ENCODE results near the gene LARP4.

Gene LARP4

GRCh38 chr12:50523772-50524171 is 123.1 kb downstream of the LARP4 start:
- H2AFZ ChIP-seq (ENCODE audit: low read depth, low read length), result no peak overlapping the region
- no peak overlapping the region for H3K27ac ChIP-seq (ENCODE audit: low read length)
- no peaks in the 10 kb centered on the region for H3K27me3 ChIP-seq (ENCODE audit: low read depth, low read length)
- TF ChIP-seq EZH2phosphoT487 (IDR thresholded peaks at IDR 0.05; ENCODE audit: low read depth), result no peak
- TF ChIP-seq CTCF (IDR thresholded peaks at IDR 0.05; ENCODE audit: low read depth, low read length), result no peak
- H3K9ac ChIP-seq (ENCODE audit: low read length), result no peak overlapping the region
- no peak overlapping the region for H3K4me2 ChIP-seq (ENCODE audit: low read length)
- no peaks in the 10 kb centered on the region; the same call in 1 of the 2 replicates for H4K20me1 ChIP-seq (ENCODE audit: insufficient read depth, low read length)
- no peaks in the 10 kb centered on the region for H3K36me3 ChIP-seq (replicated peaks; ENCODE audit: low read depth, low read length)
- H3K79me2 ChIP-seq (ENCODE audit: low read length), result peaks cover 14% of the 10 kb centered on the region
- no peaks in the 10 kb centered on the region for H3K9me3 ChIP-seq (ENCODE audit: insufficient read depth, low read length)
- H3K4me1 ChIP-seq (ENCODE audit: low read length), result peaks cover 8% of the 10 kb centered on the region
- no peak overlapping the region for H3K4me3 ChIP-seq (ENCODE audit: low read length)

- Histone ChIP-seq H2AFZ (ENCODE audit: low read depth, low read length) (no peak overlapping the region), H3K4me1 (ENCODE audit: low read length) (peaks cover 8% of the 10 kb centered on the region), H3K4me2 (ENCODE audit: low read length) (no peak overlapping the region), H3K79me2 (ENCODE audit: low read length) (peaks cover 11% of the 10 kb centered on the region; the same call in 1 of the 2 replicates), H3K27me3 (ENCODE audit: low read depth, low read length) (no peaks in the 10 kb centered on the region), H3K9me3 (ENCODE audit: insufficient read depth, low read length) (no peaks in the 10 kb centered on the region), H3K27ac (ENCODE audit: low read length) (no peak overlapping the region), H4K20me1 (ENCODE audit: insufficient read depth, low read length) (no peaks in the 10 kb centered on the region; the same call in 1 of the 2 replicates), H3K9ac (ENCODE audit: low read length) (no peak overlapping the region), H3K36me3 (replicated peaks; ENCODE audit: low read depth, low read length) (no peaks in the 10 kb centered on the region), H3K4me3 (ENCODE audit: low read length) (no peak overlapping the region)
- TF ChIP-seq CTCF (IDR thresholded peaks at IDR 0.05; ENCODE audit: low read depth, low read length) (no peak), EZH2phosphoT487 (IDR thresholded peaks at IDR 0.05; ENCODE audit: low read depth) (no peak)
Measured at GRCh38 chr12:50524621-50525020, 123.9 kb downstream of the LARP4 start.

GRCh38 chr12:50525422-50525821 is 124.7 kb downstream of the LARP4 start:
- Histone ChIP-seq H2AFZ (ENCODE audit: low read depth, low read length) (no peak overlapping the region), H3K79me2 (ENCODE audit: low read length) (peaks cover 9% of the 10 kb centered on the region; the same call in 1 of the 2 replicates), H3K4me3 (ENCODE audit: low read length) (no peak overlapping the region), H3K27me3 (ENCODE audit: low read depth, low read length) (no peaks in the 10 kb centered on the region), H3K36me3 (replicated peaks; ENCODE audit: low read depth, low read length) (no peaks in the 10 kb centered on the region), H3K4me1 (ENCODE audit: low read length) (peaks cover 4% of the 10 kb centered on the region), H4K20me1 (ENCODE audit: insufficient read depth, low read length) (no peaks in the 10 kb centered on the region; the same call in 1 of the 2 replicates), H3K9me3 (ENCODE audit: insufficient read depth, low read length) (no peaks in the 10 kb centered on the region), H3K9ac (ENCODE audit: low read length) (no peak overlapping the region), H3K27ac (ENCODE audit: low read length) (no peak overlapping the region), H3K4me2 (ENCODE audit: low read length) (no peak overlapping the region)
- no peak for TF ChIP-seq CTCF (IDR thresholded peaks at IDR 0.05; ENCODE audit: low read depth, low read length)
- TF ChIP-seq EZH2phosphoT487 (IDR thresholded peaks at IDR 0.05; ENCODE audit: low read depth), result no peak

- Histone ChIP-seq H3K36me3 (replicated peaks; ENCODE audit: low read depth, low read length) (peaks cover 8% of the 10 kb centered on the region), H4K20me1 (ENCODE audit: insufficient read depth, low read length) (no peaks in the 10 kb centered on the region; the same call in 1 of the 2 replicates), H3K4me2 (ENCODE audit: low read length) (no peak overlapping the region), H3K79me2 (ENCODE audit: low read length) (peaks cover 8% of the 10 kb centered on the region; the same call in 1 of the 2 replicates), H3K27ac (ENCODE audit: low read length) (no peak overlapping the region), H3K9me3 (ENCODE audit: insufficient read depth, low read length) (no peaks in the 10 kb centered on the region), H3K27me3 (ENCODE audit: low read depth, low read length) (no peaks in the 10 kb centered on the region), H3K9ac (ENCODE audit: low read length) (no peak overlapping the region), H2AFZ (ENCODE audit: low read depth, low read length) (no peak overlapping the region), H3K4me1 (ENCODE audit: low read length) (peaks cover 17% of the 10 kb centered on the region), H3K4me3 (ENCODE audit: low read length) (no peak overlapping the region)
- TF ChIP-seq EZH2phosphoT487 (IDR thresholded peaks at IDR 0.05; ENCODE audit: low read depth), result no peak
- no peak for TF ChIP-seq CTCF (IDR thresholded peaks at IDR 0.05; ENCODE audit: low read depth, low read length)
Measured at GRCh38 chr12:50527359-50527726, 126.7 kb downstream of the LARP4 start.
